Measurements from ENCODE around the gene SCPEP1.
"Not testable (repeated sequence)": the region's sequence is repeated elsewhere in the genome, so short reads cannot be mapped to it uniquely, and the experiment has no call there.

SCPEP1 gene

GRCh38 chr17:56934280-56934679 is 43.7 kb upstream of the SCPEP1 start:
- no peak for DNase-seq (ENCODE audit: low read depth)
- no peak for TF ChIP-seq CTCF (conservative IDR thresholded peaks at IDR 0.05; ENCODE audit: low read depth, low read length)
- H3K4me3 ChIP-seq (ENCODE audit: low read depth, low read length), result no peak overlapping the region

GRCh38 chr17:56935461-56935860 is 42.5 kb upstream of the SCPEP1 start:
- no peak for TF ChIP-seq CTCF (conservative IDR thresholded peaks at IDR 0.05; ENCODE audit: low read depth, low read length)
- no peak for DNase-seq (ENCODE audit: low read depth)
- no peak overlapping the region for H3K4me3 ChIP-seq (ENCODE audit: low read depth, low read length)

GRCh38 chr17:56936697-56937322 is 41.1 kb upstream of the SCPEP1 start:
- DNase-seq (ENCODE audit: low read depth), result no peak
- H3K4me3 ChIP-seq (ENCODE audit: low read depth, low read length), result no peak overlapping the region
- no peak for TF ChIP-seq CTCF (conservative IDR thresholded peaks at IDR 0.05; ENCODE audit: low read depth, low read length)

GRCh38 chr17:56937687-56938086 is 40.2 kb upstream of the SCPEP1 start:
- DNase-seq (ENCODE audit: low read depth), result no peak
- no peak for TF ChIP-seq CTCF (conservative IDR thresholded peaks at IDR 0.05; ENCODE audit: low read depth, low read length)

GRCh38 chr17:56938206-56938605 is 39.7 kb upstream of the SCPEP1 start:
- not testable (repeated sequence) for H3K4me3 ChIP-seq (ENCODE audit: low read depth, low read length)
- peak; percentile 17 for DNase-seq (ENCODE audit: low read depth)

More at GRCh38 chr17:56937687-56938086, 40.2 kb upstream of the SCPEP1 start:
- no peak overlapping the region for H3K4me3 ChIP-seq (ENCODE audit: low read depth, low read length)

GRCh38 chr17:56939869-56940484 is 38.0 kb upstream of the SCPEP1 start:
- peak; percentile 72 for DNase-seq (ENCODE audit: low read depth)
- no peak overlapping the region for H3K4me3 ChIP-seq (ENCODE audit: low read depth, low read length)
- peak; percentile 67 for TF ChIP-seq CTCF (conservative IDR thresholded peaks at IDR 0.05; ENCODE audit: low read depth, low read length)

GRCh38 chr17:56943505-56944125 is 34.3 kb upstream of the SCPEP1 start:
- no peak overlapping the region for H3K4me3 ChIP-seq (ENCODE audit: low read depth, low read length)
- DNase-seq (ENCODE audit: low read depth), result no peak
- TF ChIP-seq CTCF (conservative IDR thresholded peaks at IDR 0.05; ENCODE audit: low read depth, low read length), result no peak

All from choroid plexus epithelial cell (primary cell).